T follicular helper cell (primary cell): Measurements from ENCODE around the gene FNBP1.
"Not testable (repeated sequence)": the region's sequence is repeated elsewhere in the genome, so short reads cannot be mapped to it uniquely, and the experiment has no call there.

Source experiments
- DNase-seq: peaks from one replicate; pipeline ENCODE4 v3.0.0-alpha.2; 2020; ENCODE audit warnings: low read depth

Gene FNBP1

GRCh38 chr9:129890718-129891299 is 152.2 kb downstream of the FNBP1 start:
- DNase-seq: not testable (repeated sequence)

DNA sequence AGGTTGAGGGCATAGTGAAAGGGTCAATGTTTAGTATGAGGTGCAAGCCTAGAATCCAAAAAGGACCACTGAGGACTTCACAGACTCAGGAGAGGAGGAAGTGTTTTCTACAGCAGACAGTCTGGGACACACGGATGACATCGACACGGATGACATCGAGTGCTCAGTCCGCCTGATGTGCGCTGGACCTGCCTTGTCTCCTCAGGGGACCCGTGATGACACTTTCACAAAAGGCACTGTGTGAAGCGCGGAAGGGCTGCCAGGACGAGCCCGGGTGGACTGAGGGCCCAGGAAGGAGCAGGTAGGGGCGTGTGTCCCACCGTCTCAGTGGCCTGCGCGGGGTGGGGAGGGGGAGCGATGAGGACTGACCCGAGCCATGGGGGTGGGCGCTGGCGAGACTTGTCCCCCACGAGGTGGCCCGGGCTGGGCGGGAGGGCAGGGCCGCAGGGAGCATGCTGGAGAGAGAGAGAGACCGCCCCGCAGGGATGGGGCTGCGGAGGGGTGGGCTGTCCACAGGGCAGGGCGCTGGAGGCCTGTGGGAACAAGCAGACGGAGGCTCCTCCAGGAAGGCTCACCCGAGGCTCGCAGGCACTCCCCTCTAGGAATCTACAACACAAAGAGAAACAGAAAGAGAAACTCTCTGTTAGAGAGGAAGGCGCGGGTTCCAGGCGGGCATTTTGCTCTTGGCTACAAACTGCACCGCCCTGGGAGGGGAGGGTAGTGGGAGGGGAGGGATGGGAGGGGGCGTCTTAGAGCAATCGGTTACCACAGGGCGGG is 152.9 kb downstream of the FNBP1 start:
- peak; percentile 38 for DNase-seq

GRCh38 chr9:129889122-129889940 is 153.7 kb downstream of the FNBP1 start:
- no peak for DNase-seq

GRCh38 chr9:129888293-129889121 is 154.5 kb downstream of the FNBP1 start:
- DNase-seq: peak; percentile 79

DNA sequence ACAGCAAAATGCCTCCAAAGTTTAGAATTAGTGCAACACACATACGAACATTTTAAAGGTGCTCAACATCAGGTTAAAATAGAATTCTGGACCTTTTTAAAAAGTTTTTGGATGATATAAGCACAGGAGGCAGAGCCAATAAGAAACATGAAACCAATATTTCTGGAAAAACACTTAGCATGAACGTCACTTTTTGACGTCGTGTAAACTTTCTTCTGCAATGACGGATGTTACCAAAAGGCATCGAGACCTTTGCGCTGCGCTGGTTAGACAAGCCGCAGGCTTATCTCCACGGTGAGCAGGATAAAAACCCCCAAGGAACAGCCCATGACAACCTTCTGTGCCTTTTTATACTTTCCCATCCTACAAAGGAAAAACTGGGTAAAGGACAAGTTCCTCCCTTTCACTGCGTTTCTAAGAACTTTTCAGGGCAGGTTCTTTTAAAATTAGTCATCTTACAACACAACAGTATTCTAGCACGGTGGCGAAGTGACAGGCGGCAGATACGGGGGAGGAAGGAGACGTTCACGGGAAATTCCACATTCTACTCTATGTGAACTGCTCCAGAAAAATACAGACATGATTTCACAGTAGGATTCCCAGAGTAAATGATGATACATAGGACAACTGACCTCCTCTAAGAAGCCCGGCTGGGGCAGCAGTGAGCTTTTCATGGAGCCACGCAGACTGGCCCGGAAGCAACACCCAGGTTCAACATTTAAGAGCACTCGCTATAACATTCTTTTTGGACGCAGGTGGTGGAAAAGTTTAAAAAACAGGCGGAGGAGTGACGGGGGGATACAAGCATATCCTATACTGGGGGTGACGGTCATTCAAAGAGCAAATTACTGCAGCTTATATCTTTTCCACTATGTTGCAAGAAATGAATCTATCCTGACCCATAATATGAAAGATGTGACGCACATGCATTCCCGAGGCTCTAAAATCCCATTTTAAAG is 155.4 kb downstream of the FNBP1 start:
- DNase-seq: peak; percentile 72

DNA sequence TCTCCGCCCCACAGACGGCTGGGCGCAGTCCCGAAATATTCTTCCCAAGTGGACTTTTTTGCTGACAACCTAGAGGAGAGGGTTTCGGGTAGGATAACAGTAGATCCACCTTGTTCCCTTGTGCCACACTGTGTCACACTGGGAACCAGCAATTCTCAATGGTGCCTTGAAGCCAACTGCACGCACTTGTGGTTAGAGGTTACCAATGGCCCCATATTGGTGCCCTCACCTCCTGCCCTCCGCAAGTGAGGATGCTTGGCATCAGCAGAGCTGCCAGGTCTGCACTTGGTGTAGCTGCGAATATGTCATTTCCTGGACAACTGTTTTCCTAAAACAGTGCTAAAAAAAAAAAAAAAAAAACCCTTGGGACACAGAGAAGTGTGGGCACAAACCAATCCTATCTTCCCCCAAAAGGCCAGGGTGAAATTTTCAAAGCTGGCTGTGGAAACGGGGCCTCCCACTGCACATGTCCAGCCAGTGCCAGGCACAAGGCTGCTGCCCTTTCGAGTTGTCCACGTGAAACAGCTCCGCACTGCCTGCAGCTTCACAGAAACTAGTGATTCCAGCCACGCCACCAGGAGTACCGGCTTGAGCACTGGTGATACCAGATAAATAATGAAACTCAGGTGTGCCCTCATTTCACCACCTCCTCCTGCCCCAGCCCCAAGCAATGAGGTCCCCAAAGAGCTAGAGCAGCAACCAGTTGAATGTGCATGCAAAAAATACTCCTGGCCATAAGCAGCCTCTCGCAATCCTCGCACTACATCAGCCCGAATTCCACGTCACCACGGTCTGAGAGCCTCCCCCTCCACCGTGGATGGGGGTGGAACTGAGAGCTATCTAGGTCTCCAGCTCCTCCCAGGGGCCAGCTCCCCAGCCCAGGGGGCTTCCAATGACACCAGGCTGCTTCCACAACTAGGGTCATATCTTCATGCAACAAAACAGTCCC is 156.5 kb downstream of the FNBP1 start:
- peak; percentile 70 for DNase-seq

GRCh38 chr9:129885670-129886106 is 157.3 kb downstream of the FNBP1 start:
- DNase-seq: peak; percentile 73

GRCh38 chr9:129885018-129885669 is 157.8 kb downstream of the FNBP1 start:
- DNase-seq: no peak

DNA sequence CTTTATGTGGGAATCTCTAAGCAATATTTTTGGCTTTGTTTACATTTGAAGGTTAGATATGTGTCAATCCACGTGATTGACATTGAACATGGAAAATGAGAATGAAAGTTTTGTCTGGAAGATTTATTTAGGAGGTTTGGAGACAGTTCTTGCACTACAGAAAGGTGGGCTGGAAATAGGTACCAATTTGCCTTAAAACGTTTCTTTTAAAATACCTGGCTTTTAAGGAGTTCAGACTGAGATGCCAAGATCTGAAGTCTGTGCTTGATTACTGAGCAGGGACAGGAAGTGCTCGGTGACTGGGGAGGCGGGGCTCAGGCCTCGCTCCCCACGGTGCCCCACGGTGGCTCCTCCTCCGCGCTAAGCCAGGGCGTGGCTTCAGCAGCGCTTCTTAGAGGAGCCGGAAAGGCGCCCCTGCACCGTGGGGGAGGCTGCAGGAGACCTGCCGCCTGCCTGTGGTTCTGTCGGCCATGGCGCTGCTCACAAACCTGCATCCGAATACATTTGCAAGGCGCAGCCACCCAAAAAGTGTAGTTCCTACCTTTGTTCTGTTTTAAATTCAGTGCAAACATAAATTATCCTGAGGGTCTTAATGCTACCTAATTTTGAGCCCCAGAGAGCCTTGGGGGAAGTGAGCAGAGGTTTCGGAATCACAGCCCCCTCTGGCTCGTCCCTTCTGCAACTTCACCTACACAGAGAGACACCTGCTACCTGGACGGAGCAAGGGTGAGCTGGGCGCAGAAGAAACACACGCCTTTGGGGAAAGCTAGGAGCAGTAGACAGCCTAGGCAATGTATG is 158.6 kb downstream of the FNBP1 start:
- peak; percentile 94 for DNase-seq

GRCh38 chr9:129881547-129882324 is 161.3 kb downstream of the FNBP1 start:
- DNase-seq: no peak

DNA sequence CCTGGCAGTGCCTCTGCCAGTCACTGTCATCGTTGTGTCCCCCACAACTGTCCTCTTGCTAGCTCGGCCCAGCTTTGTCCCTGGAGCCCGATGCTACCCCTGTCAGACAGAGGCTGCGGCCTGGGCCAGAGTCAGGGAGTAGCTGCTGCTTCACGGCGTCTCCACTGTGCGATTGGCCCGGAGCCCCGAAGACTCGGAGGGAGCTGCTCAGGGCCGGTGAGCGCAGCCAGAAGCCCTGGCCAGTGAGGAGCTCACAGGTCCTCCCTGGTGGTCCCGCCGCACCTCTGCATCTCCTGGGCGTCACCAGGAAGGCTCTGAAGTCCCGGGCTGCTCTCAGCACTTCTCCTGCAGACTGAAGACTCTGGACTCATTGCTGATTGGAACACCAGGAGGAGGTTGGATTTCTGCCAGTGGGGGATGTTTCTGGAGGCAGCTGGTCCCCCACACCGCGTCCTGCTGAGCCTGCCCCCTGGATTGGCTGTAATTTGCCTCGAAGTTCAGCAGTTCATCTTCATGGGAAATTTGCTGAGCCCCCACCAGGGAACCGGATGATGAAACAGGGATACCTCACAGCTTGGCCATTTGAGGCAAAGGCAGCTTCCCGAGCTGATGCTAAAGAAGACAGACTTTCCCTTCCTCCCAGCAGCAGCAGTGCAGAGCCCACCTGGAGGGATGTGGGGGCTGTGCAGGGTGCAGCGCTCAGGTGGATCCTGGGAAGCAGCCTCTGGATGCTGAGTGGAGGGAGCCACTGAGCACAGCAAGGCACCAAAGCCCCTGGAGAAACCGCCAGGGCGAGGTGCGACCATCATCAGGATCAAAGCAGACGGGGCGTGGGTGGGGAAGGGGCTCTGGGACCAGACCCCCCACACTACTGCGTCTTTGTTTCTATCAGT is 162.1 kb downstream of the FNBP1 start:
- no peak for DNase-seq

DNA sequence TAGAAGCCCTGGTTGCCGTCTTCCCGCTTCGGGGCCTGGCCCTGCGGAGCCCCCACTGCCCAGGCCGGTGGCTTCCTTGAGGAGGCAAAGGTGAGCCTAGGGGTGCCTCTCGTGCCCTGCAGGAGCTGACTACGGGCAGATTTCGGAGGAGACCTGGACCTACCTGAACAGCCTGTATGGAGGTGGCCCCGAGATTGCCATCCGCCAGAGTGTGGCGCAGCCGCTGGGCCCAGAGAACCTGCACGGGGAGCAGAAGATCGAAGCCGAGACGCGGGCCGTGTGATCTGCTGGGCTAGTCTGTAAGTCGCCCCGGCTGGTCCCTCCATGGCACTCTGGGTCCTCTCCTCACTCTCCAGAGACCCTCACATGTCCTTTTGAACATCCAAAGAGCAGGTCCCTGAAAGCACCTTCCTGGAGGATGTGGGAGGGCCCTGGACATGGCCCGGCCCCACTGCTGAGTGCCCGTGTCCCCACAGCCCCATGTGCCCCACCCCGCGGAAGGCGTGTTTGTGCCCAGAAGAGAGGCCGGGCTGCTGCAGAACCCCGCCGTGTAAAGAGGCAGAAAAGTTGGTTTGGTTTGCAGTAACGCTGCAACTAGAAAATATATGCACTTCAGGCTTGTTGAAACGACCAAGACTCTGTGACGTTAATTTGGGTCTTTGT is 162.9 kb downstream of the FNBP1 start:
- DNase-seq: no peak

- no peak for DNase-seq
These were observed 163.8 kb downstream of the FNBP1 start for GRCh38 chr9:129879103-129879699.

- DNase-seq: no peak
These were observed 164.7 kb downstream of the FNBP1 start for GRCh38 chr9:129878291-129878690.

- DNase-seq: no peak
These were observed 166.2 kb downstream of the FNBP1 start for GRCh38 chr9:129876815-129877214.
